Activated T-cell treated with anti-CD3 and anti-CD28 coated beads, Interleukin-2, amount 50 U/mL, for 72 hours (primary cell): Measurements from ENCODE around the gene EBNA1BP2. TPM values are rescaled to one million over a fixed set of nuclear protein-coding genes. Genes with fewer than 3 reads are reported as not detected.
"Not testable (repeated sequence)": the region's sequence is repeated elsewhere in the genome, so short reads cannot be mapped to it uniquely, and the experiment has no call there.

Experiments used
- ATAC-seq, 2 donors: fragments of 150-1000 bp; cut with Tn5 transposase; replicated peaks in 1 of 2; 2 replicates each; pipeline ENCODE4 v1.10.0; 2021; ENCODE audit warnings: moderate library complexity in 2 of 2, mild to moderate bottlenecking in 1 of 2
- DNase-seq, 2 donors: peaks; one replicate each; pipeline ENCODE4 v3.0.0; 2021 to 2022; ENCODE audit warnings: mixed read lengths in 1 of 2
- H3K27ac Mint-ChIP-seq: one replicate; pipeline ENCODE4 v1.8.0; 2022; ENCODE audit warnings: mild to moderate bottlenecking, moderate library complexity, mixed read lengths
- H3K27me3 Mint-ChIP-seq: one replicate; pipeline ENCODE4 v1.8.0; 2022; ENCODE audit warnings: low read depth, mixed read lengths
- H3K36me3 Mint-ChIP-seq, 2 donors: one replicate each; pipeline ENCODE4 v1.8.0; 2022; ENCODE audit warnings: mixed read lengths in 2 of 2, mild to moderate bottlenecking in 1 of 2; ENCODE audit not compliant: insufficient read depth in 2 of 2
- H3K4me1 Mint-ChIP-seq: one replicate; pipeline ENCODE4 v1.8.0; 2022; ENCODE audit warnings: low read depth, mixed read lengths
- H3K4me3 Mint-ChIP-seq, 2 donors: one replicate each; pipeline ENCODE4 v1.8.0; 2022; ENCODE audit warnings: mild to moderate bottlenecking in 2 of 2, mixed read lengths in 2 of 2, moderate library complexity in 2 of 2
- H3K9me3 Mint-ChIP-seq, 2 donors: one replicate each; pipeline ENCODE4 v1.8.0; 2022; ENCODE audit warnings: mixed read lengths in 2 of 2
- total RNA-seq, 2 donors: library from RNA; stranded (reverse); gene quantifications; one replicate each; pipeline ENCODE4 v1.2.3, GENCODE V29; 2022

The EBNA1BP2 gene
- total RNA-seq, 2 donors from 2014 or later: 37.0 to 46.4 TPM

DNA sequence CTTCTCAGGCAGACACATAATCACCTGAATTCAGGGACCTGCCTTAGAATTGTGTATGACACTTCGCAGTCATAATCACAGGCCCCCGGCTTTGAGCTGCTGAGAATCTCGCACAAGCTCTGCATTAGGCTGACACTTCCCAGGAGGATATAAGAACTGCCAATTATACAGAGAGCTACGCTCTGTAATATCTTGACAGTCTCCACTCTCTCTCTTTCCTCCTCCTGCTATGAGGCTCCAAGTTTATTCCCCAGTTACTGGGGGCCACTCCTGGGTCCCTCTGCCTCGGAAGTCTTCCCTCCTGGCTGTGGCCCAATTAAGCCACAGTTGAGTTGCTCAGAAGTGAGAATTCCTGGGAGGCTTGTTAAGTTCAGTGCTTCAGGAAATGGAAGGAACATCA is 42.7 kb downstream of the EBNA1BP2 start:
- H3K27me3 Mint-ChIP-seq: peaks cover 32% of the 10 kb centered on the region
- no peak overlapping the region for H3K27ac Mint-ChIP-seq
- H3K9me3 Mint-ChIP-seq: no peaks in the 10 kb centered on the region
- H3K4me3 Mint-ChIP-seq: no peak overlapping the region
- H3K36me3 Mint-ChIP-seq: no peaks in the 10 kb centered on the region
- no peak for ATAC-seq
- H3K4me1 Mint-ChIP-seq: no peaks in the 10 kb centered on the region
- no peak for DNase-seq

- Mint-ChIP-seq H3K9me3 (no peaks in the 10 kb centered on the region), H3K4me1 (no peaks in the 10 kb centered on the region), H3K27ac (no peak overlapping the region), H3K4me3 (no peak overlapping the region), H3K36me3 (no peaks in the 10 kb centered on the region), H3K27me3 (peaks cover 32% of the 10 kb centered on the region)
- DNase-seq: no peak
- ATAC-seq: no peak
These were observed 43.3 kb downstream of the EBNA1BP2 start for GRCh38 chr1:43128816-43129215.

GRCh38 chr1:43123031-43123430 is 49.1 kb downstream of the EBNA1BP2 start:
- ATAC-seq: no peak
- DNase-seq: no peak
- H3K27me3 Mint-ChIP-seq: peaks cover 30% of the 10 kb centered on the region
- H3K4me1 Mint-ChIP-seq: no peaks in the 10 kb centered on the region
- no peak overlapping the region for H3K27ac Mint-ChIP-seq
- peaks cover 0 to 1% of the 10 kb centered on the region in 2 donors for H3K9me3 Mint-ChIP-seq
- H3K36me3 Mint-ChIP-seq: peaks cover 0 to 2% of the 10 kb centered on the region in 2 donors
- no peak overlapping the region for H3K4me3 Mint-ChIP-seq

- Mint-ChIP-seq H3K27me3 (peaks cover 24% of the 10 kb centered on the region), H3K4me1 (no peaks in the 10 kb centered on the region), H3K36me3 (peaks cover 0 to 2% of the 10 kb centered on the region in 2 donors), H3K9me3 (peaks cover 0 to 1% of the 10 kb centered on the region in 2 donors), H3K4me3 (no peak overlapping the region), H3K27ac (no peak overlapping the region)
- ATAC-seq: no peak
- no peak for DNase-seq
These were observed 50.7 kb downstream of the EBNA1BP2 start for GRCh38 chr1:43121256-43121900.

DNA sequence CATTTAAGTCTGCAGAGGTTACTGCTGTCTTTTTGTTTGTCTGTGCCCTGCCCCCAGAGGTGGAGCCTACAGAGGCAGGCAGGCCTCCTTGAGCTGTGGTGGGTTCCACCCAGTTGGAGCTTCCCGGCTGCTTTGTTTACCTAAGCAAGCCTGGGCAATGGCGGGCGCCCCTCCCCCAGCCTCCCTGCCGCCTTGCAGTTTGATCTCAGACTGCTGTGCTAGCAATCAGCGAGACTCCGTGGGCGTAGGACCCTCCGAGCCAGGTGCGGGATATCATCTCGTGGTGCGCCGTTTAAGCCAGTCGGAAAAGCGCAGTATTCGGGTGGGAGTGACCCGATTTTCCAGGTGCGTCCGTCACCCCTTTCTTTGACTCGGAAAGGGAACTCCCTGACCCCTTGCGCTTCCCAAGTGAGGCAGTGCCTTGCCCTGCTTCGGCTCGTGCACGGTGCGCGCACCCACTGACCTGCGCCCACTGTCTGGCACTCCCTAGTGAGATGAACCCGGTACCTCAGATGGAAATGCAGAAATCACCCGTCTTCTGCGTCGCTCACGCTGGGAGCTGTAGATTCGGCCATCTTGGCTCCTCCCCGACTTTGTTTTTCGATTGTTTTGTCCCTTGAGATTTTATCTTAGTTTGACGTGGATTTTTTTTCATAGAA is 52.0 kb downstream of the EBNA1BP2 start:
- not testable (repeated sequence) for H3K36me3 Mint-ChIP-seq, ATAC-seq, DNase-seq, H3K4me1 Mint-ChIP-seq, H3K27ac Mint-ChIP-seq, H3K4me3 Mint-ChIP-seq, H3K9me3 Mint-ChIP-seq
- H3K27me3 Mint-ChIP-seq: peaks cover 24% of the 10 kb centered on the region

Other genes starting within 250 kb of the EBNA1BP2 start
- gene SLC2A1, start 213.4 kb downstream of the EBNA1BP2 start, total RNA-seq: 10 to 100 TPM; 41.7 to 51.9 TPM
- gene CFAP57, start within 50 bp of the EBNA1BP2 start, total RNA-seq: under 1 TPM; 0.36 to 0.76 TPM
- not detected for gene TMEM125, start 97.7 kb upstream of the EBNA1BP2 start, total RNA-seq
- gene C1orf210, start 113.3 kb upstream of the EBNA1BP2 start, total RNA-seq: under 1 TPM in 1 of 2 donors, not detected in 1; 0.38 TPM
- gene TIE1, start 128.7 kb upstream of the EBNA1BP2 start, total RNA-seq: under 1 TPM; 0.42 to 0.65 TPM
- not detected for gene MPL, start 165.5 kb upstream of the EBNA1BP2 start, total RNA-seq
- 100 to 1,000 TPM; 108 to 163 TPM for gene CDC20, start 186.7 kb upstream of the EBNA1BP2 start, total RNA-seq
- gene ELOVL1, start 195.7 kb upstream of the EBNA1BP2 start, total RNA-seq: 10 to 100 TPM; 58.4 to 75.7 TPM
- 10 to 100 TPM; 64.2 to 71.1 TPM for gene MED8, start 217.5 kb upstream of the EBNA1BP2 start, total RNA-seq
- gene SZT2, start 217.6 kb upstream of the EBNA1BP2 start, total RNA-seq: 10 to 100 TPM; 51.4 to 51.6 TPM